AG09319 (cell line): ENCODE measurements around the gene DNAJC4.

Experiments
- DNase-seq: peaks from one replicate; pipeline ENCODE4 v3.0.0-alpha.2; 2010; ENCODE audit warnings: low read depth; ENCODE audit errors: extremely low read depth
- TF ChIP-seq, protein P1 (sequence below): IDR thresholded peaks from 2 replicates; pipeline ENCODE4 v1.5.1; 2011; ENCODE audit warnings: low read depth, mild to moderate bottlenecking, inconsistent platforms, low read length, moderate library complexity

The DNAJC4 gene

DNA sequence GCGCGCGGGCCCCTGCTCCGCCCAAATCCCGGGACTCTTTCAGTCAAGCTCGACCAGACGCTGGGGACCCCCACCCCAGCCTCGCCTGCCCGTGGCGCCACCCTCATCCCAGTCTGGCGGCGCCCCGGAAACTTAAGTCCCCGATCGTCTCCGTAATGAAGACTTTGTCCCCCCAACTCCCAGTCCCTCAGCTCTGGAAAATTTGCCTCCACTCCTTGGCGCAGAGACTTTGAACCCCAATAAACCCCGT, 21.3 kb downstream of the DNAJC4 start:
- DNase-seq = no peak
- TF ChIP-seq, protein P1, sequence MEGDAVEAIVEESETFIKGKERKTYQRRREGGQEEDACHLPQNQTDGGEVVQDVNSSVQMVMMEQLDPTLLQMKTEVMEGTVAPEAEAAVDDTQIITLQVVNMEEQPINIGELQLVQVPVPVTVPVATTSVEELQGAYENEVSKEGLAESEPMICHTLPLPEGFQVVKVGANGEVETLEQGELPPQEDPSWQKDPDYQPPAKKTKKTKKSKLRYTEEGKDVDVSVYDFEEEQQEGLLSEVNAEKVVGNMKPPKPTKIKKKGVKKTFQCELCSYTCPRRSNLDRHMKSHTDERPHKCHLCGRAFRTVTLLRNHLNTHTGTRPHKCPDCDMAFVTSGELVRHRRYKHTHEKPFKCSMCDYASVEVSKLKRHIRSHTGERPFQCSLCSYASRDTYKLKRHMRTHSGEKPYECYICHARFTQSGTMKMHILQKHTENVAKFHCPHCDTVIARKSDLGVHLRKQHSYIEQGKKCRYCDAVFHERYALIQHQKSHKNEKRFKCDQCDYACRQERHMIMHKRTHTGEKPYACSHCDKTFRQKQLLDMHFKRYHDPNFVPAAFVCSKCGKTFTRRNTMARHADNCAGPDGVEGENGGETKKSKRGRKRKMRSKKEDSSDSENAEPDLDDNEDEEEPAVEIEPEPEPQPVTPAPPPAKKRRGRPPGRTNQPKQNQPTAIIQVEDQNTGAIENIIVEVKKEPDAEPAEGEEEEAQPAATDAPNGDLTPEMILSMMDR = no peak

DNA sequence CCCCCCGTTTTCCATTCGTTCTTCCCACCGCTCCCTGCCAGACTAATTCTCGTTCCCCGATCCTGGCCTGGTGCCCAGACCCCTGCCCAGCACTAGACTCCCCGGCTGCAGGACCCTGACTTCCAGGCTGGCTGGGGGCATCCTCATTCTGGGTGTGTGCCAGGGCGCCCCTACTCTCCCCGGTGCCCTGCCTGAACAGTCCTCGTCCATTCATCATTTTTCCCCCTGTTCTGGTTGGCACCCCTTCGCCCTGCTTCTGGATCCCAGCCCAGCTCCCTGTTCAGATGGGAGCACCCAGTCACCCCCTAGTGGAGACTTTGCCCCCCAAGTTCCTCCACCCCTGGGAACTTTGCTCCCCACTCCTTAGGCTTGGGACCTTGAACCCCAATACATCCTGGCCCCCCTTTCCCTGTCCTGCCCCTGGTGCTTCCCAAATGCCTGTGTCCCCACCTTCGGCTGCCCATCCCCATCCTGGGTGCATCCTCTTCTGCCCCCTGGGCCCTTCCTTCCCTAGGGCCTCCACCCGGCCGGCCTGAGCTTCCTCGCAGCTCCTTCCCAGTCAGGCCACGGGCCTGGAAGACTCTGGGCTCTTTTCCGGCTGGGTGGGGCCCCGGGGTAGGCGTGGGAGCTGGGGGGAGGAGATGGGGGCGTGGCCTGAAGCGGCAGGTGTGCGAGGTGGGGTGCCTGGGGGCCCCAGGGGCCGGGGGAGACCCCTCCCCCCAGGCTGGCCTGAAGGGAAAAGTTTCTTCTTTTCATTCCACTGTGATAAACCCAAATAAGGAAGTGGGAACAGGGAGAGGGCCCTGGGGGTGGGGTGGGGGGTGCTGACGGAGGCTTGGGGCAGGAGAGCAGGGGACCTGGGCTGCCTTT, 21.9 kb downstream of the DNAJC4 start:
- no peak for DNase-seq

DNA sequence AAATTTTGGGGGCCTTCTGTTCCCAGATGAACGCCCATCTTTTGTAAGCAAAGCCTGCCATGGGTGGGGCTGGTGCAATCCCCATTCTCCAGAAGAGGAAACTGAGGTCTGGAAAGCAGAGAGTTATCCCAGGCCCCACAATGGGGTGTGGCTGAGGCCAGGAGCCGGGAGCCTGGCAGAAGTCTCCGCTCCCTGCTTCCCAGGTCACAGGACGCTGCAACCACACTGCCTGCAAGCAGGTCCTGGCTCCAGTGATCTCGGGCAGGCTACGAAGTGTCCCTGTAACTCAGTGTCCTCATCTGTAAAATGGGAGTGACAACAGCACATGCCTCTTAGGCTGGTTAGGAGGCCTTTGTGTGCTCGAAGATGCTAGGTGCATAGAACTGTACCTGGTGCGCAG, 22.7 kb downstream of the DNAJC4 start:
- no peak for DNase-seq
- TF ChIP-seq, protein P1 = no peak

More for the DNA sequence above, 21.9 kb downstream of the DNAJC4 start:
- TF ChIP-seq, protein P1 = peak; percentile 36

DNA sequence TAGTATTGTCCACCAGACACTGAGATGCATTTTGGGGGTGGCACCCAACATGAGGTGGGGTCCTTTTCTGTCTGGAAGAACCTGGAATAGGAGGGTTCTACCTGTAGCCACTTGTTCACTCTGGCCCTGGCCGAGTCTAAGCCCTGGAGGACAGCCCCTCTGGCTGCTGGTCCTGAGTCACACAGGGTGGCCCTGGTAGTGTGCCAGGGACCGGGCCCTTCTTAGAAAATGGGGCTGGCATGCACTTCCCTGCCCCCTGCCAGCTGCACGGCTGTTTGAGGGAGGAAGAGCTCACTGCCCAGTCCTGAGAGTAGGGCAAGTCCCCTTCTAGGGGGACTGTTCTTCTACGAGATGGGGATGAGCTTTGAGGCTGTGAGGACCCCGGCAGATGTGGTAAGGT, 23.1 kb downstream of the DNAJC4 start:
- TF ChIP-seq, protein P1 = no peak
- no peak for DNase-seq

DNA sequence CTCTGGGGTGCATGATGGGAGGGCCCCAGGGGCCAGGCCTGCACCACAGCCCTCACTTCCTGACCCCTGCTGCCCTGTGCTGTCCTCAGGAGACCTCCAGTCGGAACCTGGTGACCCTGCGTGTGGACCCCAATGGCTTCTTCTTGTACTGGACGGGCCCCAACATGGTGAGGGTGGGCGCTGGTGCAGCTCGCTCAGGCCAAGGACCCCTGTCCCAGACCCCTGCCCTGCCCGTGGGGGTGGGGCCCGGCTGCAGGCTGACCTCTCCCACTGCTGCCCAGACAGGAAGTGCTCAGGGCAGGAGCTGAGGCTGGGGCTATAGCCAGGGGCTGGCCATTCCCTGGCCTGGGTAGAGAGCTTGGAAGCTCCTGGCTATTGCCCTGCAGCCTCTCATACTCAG, 24.0 kb downstream of the DNAJC4 start:
- TF ChIP-seq, protein P1 = no peak
- DNase-seq = no peak

DNA sequence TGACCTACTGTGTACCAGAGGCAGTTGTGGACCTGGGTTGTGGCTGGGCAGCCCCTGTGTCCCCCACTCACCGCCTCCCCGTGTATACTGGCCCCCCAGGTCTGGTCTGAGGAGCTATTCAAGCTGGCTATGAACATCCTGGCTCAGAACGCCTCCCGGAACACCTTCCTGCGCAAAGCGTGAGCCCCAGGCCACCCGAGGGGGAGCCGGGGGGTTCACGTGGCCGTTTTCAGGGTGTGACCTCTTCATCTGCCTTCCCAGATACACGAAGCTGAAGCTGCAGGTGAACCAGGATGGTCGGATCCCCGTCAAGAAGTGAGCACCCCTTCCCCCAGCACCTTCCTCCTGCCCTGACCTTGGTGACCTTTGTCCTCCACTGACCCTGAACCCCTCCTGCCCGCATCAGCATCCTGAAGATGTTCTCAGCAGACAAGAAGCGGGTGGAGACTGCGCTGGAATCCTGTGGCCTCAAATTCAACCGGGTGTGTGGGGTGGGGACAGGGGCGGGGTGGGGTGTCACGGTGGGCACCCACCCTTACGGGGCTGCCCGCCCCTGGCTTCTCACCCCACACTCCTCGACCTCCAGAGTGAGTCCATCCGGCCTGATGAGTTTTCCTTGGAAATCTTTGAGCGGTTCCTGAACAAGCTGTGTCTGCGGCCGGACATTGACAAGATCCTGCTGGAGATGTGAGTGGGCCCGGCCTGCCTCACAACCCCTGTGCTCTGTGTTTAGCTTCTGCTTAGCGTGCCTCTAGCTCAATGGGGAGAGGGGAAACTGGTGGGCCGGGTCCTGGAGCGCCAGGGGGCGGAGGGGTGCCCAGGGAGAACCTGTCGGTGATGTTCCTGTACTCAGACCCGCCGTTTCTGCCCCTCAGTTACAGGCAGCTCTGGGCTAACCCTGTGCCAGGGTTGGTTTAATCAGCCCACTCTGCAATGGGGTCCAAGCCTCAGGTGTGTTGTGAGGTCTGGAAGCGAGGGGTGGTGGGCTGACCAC, 25.1 kb downstream of the DNAJC4 start:
- TF ChIP-seq, protein P1 = no peak
- no peak for DNase-seq

DNA sequence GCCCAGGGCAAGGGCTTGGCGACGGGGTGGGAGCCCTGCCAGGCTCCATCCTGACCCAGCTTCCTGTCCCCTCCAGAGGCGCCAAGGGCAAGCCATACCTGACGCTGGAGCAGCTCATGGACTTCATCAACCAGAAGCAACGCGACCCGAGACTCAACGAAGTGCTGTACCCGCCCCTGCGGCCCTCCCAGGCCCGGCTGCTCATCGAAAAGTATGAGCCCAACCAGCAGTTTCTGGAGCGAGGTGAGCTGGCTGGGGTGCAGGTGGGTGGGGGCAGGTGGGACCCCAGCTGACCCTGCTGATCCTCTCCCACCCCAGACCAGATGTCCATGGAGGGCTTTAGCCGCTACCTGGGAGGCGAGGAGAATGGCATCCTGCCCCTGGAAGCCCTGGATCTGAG, 26.0 kb downstream of the DNAJC4 start:
- TF ChIP-seq, protein P1 = no peak
- no peak for DNase-seq
